Panc1 (cell line): ENCODE results near the gene SCARF2.

Source experiments
- SIN3A ChIP-seq: IDR thresholded peaks from 2 replicates; pipeline ENCODE4 v1.6.1; 2012; ENCODE audit warnings: low read depth, mild to moderate bottlenecking, low read length, moderate library complexity, borderline replicate concordance; ENCODE audit not compliant: insufficient read depth
- TF ChIP-seq, protein P1 (sequence below): fragments of 450-650 bp; IDR thresholded peaks from 2 replicates; pipeline ENCODE4 v1.5.1; 2017; ENCODE audit warnings: mild to moderate bottlenecking
- TF ChIP-seq, protein P2 (sequence below), 2 experiments: IDR thresholded peaks; 2 replicates each; pipeline ENCODE4 v1.6.1; 2011 to 2012; ENCODE audit warnings: low read depth in 2 of 2, control low read depth in 1 of 2, low read length in 1 of 2, mild to moderate bottlenecking in 1 of 2, moderate library complexity in 1 of 2; ENCODE audit not compliant: insufficient read depth in 1 of 2

DNA sequence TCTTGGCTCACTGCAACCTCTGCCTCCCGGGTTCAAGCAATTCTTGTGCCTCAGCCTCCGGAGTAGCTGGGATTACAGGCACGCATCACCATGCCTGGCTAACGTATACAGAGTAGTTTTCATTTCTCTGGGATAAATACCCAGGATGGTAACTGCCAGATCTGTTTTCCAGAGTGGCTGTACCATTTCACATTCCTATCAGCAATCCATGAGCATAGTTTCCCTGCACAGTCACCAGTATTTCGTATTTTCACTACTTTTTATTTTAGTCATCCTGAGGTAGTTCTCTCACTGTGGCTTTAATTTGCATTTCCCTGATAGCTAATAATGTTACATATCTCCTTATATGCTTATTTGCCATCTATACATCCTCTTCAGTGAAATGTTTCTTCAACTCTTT is 11.0 kb upstream of the SCARF2 start:
- TF ChIP-seq, protein P1, sequence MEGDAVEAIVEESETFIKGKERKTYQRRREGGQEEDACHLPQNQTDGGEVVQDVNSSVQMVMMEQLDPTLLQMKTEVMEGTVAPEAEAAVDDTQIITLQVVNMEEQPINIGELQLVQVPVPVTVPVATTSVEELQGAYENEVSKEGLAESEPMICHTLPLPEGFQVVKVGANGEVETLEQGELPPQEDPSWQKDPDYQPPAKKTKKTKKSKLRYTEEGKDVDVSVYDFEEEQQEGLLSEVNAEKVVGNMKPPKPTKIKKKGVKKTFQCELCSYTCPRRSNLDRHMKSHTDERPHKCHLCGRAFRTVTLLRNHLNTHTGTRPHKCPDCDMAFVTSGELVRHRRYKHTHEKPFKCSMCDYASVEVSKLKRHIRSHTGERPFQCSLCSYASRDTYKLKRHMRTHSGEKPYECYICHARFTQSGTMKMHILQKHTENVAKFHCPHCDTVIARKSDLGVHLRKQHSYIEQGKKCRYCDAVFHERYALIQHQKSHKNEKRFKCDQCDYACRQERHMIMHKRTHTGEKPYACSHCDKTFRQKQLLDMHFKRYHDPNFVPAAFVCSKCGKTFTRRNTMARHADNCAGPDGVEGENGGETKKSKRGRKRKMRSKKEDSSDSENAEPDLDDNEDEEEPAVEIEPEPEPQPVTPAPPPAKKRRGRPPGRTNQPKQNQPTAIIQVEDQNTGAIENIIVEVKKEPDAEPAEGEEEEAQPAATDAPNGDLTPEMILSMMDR = no peak
- TF ChIP-seq, protein P2, sequence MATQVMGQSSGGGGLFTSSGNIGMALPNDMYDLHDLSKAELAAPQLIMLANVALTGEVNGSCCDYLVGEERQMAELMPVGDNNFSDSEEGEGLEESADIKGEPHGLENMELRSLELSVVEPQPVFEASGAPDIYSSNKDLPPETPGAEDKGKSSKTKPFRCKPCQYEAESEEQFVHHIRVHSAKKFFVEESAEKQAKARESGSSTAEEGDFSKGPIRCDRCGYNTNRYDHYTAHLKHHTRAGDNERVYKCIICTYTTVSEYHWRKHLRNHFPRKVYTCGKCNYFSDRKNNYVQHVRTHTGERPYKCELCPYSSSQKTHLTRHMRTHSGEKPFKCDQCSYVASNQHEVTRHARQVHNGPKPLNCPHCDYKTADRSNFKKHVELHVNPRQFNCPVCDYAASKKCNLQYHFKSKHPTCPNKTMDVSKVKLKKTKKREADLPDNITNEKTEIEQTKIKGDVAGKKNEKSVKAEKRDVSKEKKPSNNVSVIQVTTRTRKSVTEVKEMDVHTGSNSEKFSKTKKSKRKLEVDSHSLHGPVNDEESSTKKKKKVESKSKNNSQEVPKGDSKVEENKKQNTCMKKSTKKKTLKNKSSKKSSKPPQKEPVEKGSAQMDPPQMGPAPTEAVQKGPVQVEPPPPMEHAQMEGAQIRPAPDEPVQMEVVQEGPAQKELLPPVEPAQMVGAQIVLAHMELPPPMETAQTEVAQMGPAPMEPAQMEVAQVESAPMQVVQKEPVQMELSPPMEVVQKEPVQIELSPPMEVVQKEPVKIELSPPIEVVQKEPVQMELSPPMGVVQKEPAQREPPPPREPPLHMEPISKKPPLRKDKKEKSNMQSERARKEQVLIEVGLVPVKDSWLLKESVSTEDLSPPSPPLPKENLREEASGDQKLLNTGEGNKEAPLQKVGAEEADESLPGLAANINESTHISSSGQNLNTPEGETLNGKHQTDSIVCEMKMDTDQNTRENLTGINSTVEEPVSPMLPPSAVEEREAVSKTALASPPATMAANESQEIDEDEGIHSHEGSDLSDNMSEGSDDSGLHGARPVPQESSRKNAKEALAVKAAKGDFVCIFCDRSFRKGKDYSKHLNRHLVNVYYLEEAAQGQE (IDR thresholded peaks at IDR 0.05; ENCODE audit: insufficient read depth in 1 of 2, low read depth in 2 of 2, low read length in 1 of 2) = no peak
- TF ChIP-seq SIN3A = no peak
